ENCODE data around the gene PPP3CA. TPM values are rescaled to one million over a fixed set of nuclear protein-coding genes. Genes with fewer than 3 reads are reported as not detected.

The PPP3CA gene
- total and polyA plus RNA-seq, 2 donors from 2014 or later = 6.9 to 31.5 TPM

DNA sequence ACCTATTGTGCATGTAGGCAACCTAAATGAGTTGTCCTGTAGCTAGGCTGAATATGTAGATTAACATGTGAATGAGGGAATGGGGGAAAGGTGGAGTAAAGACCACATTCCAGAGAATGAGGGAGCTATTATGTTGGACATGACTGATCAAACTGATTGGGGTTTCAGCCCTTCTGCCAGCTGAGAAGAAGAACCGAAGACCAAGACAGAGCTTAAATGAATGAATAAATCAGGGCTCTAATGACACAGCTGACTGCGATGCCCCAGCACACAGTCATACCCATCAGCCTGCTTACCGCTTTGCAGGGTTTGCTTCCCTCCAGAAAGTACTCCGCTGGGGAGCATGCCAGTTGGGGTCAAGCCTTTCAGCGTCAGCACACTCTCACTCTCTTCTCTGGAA, 315.4 kb downstream of the PPP3CA start:
- H3K9ac ChIP-seq (ENCODE audit: low read length in 3 of 3) = no peak overlapping the region
- peaks cover 0 to 3% (median 3%) of the 10 kb centered on the region in 3 donors for H3K36me3 ChIP-seq (ENCODE audit: control insufficient read depth in 2 of 3, insufficient read depth in 3 of 3, low read length in 3 of 3)
- no peaks in the 10 kb centered on the region for H3K27me3 ChIP-seq (ENCODE audit: control insufficient read depth, insufficient read depth, low read length)
- TF ChIP-seq, protein P1, sequence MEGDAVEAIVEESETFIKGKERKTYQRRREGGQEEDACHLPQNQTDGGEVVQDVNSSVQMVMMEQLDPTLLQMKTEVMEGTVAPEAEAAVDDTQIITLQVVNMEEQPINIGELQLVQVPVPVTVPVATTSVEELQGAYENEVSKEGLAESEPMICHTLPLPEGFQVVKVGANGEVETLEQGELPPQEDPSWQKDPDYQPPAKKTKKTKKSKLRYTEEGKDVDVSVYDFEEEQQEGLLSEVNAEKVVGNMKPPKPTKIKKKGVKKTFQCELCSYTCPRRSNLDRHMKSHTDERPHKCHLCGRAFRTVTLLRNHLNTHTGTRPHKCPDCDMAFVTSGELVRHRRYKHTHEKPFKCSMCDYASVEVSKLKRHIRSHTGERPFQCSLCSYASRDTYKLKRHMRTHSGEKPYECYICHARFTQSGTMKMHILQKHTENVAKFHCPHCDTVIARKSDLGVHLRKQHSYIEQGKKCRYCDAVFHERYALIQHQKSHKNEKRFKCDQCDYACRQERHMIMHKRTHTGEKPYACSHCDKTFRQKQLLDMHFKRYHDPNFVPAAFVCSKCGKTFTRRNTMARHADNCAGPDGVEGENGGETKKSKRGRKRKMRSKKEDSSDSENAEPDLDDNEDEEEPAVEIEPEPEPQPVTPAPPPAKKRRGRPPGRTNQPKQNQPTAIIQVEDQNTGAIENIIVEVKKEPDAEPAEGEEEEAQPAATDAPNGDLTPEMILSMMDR (IDR thresholded peaks at IDR 0.05; ENCODE audit: borderline replicate concordance, extremely low read depth, insufficient read depth) = no peak
- H3K27ac ChIP-seq (ENCODE audit: low read depth in 2 of 2, low read length in 2 of 2) = no peak overlapping the region
- no peak for FAIRE-seq
- no peaks in the 10 kb centered on the region for H3K9me3 ChIP-seq (ENCODE audit: control insufficient read depth in 2 of 3, insufficient read depth in 1 of 3, low read length in 3 of 3)
- no peaks in the 10 kb centered on the region for H3K4me1 ChIP-seq (ENCODE audit: control insufficient read depth in 2 of 3, insufficient read depth in 2 of 3, low read depth in 1 of 3, low read length in 3 of 3)
- DNase-seq = no peak
- no peak overlapping the region for H3K4me3 ChIP-seq (ENCODE audit: low read length in 3 of 3)
- intact Hi-C loops (cut with DNase I) = no loop called here

DNA sequence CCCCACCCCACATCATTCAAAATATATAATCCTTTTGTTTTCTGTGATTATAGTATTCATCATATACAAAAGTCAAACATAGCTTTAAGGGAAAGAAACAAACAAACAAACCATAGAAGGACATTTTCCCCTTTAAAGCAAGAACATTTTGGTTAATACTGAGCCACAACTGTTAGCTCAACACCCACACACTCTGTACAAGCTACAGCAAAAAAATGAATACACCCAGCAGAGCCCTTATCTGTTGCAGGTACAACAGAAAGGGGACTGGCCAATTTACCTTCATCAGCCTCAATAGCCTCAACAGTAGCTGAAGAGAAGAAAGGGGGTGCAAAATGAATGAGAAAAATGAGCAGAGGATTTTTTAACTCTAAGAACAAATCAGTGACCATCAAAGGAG, 318.4 kb downstream of the PPP3CA start:
- TF ChIP-seq, protein P1 (IDR thresholded peaks at IDR 0.05; ENCODE audit: borderline replicate concordance, extremely low read depth, insufficient read depth) = no peak
- no peaks in the 10 kb centered on the region for H3K27me3 ChIP-seq (ENCODE audit: control insufficient read depth, insufficient read depth, low read length)
- FAIRE-seq (no peak), DNase-seq (no peak)
- H3K9ac ChIP-seq (ENCODE audit: low read length in 3 of 3) = no peak overlapping the region
- H3K27ac ChIP-seq (ENCODE audit: low read depth in 2 of 2, low read length in 2 of 2) = no peak overlapping the region
- intact Hi-C loops (cut with DNase I) = no loop called here
- no peaks in the 10 kb centered on the region for H3K9me3 ChIP-seq (ENCODE audit: control insufficient read depth in 2 of 3, insufficient read depth in 1 of 3, low read length in 3 of 3)
- peaks cover 0 to 3% (median 3%) of the 10 kb centered on the region in 3 donors for H3K36me3 ChIP-seq (ENCODE audit: control insufficient read depth in 2 of 3, insufficient read depth in 3 of 3, low read length in 3 of 3)
- no peaks in the 10 kb centered on the region for H3K4me1 ChIP-seq (ENCODE audit: control insufficient read depth in 2 of 3, insufficient read depth in 2 of 3, low read depth in 1 of 3, low read length in 3 of 3)
- H3K4me3 ChIP-seq (ENCODE audit: low read length in 3 of 3) = no peak overlapping the region

DNA sequence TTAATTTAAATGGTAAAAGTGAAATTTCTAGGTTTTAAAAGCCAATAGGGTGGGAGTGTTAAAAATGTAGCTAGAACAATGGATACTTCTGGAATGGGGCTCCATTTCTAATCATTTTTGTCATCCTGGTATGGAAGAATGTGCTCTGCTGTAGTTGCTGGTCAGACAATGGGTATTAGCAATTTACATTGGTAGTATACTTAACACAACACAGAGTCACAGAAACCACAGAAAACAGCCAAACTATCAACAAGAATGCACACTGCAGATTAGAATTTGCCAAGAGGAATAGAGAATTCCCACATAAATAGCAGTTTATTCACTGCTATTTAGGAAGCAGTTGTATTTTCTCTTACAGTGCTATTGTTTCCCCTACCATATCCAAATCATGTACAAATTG, 319.6 kb downstream of the PPP3CA start:
- Histone ChIP-seq H3K27me3 (ENCODE audit: control insufficient read depth, insufficient read depth, low read length) (no peaks in the 10 kb centered on the region), H3K4me3 (ENCODE audit: low read length in 3 of 3) (no peak overlapping the region), H3K27ac (ENCODE audit: low read depth in 2 of 2, low read length in 2 of 2) (no peak overlapping the region), H3K9ac (ENCODE audit: low read length in 3 of 3) (no peak overlapping the region), H3K4me1 (ENCODE audit: control insufficient read depth in 2 of 3, insufficient read depth in 2 of 3, low read depth in 1 of 3, low read length in 3 of 3) (no peaks in the 10 kb centered on the region), H3K36me3 (ENCODE audit: control insufficient read depth in 2 of 3, insufficient read depth in 3 of 3, low read length in 3 of 3) (peaks cover 0 to 3% (median 3%) of the 10 kb centered on the region in 3 donors), H3K9me3 (ENCODE audit: control insufficient read depth in 2 of 3, insufficient read depth in 1 of 3, low read length in 3 of 3) (no peaks in the 10 kb centered on the region)
- DNase-seq (no peak), FAIRE-seq (no peak)
- intact Hi-C loops (cut with DNase I) = no loop called here
- TF ChIP-seq, protein P1 (IDR thresholded peaks at IDR 0.05; ENCODE audit: borderline replicate concordance, extremely low read depth, insufficient read depth) = no peak

DNA sequence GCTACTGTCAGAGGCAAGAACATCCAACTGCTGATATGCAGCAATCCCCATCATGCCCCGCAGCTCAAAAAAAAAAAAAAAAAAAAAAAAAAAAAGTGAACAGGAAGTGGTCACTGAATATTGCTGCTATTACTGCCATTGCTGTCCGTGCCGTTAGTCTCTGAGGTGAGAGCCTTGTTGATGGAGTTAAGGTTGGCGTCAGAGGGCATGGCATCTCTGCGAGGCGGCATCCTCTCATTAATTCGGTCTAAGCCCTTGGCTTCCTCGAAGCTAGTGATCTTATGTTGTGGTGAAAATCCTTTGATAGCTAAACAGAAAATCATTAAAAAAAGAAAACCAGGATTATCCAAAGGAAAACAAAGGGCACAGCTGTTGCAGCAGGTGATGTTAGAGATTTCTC, 321.6 kb downstream of the PPP3CA start:
- no peak overlapping the region for H3K27ac ChIP-seq (ENCODE audit: low read depth in 2 of 2, low read length in 2 of 2)
- TF ChIP-seq, protein P1 (IDR thresholded peaks at IDR 0.05; ENCODE audit: borderline replicate concordance, extremely low read depth, insufficient read depth) = no peak
- DNase-seq = no peak
- H3K27me3 ChIP-seq (ENCODE audit: control insufficient read depth, insufficient read depth, low read length) = no peaks in the 10 kb centered on the region
- no peak for FAIRE-seq
- no peaks in the 10 kb centered on the region for H3K9me3 ChIP-seq (ENCODE audit: control insufficient read depth in 2 of 3, insufficient read depth in 1 of 3, low read length in 3 of 3)
- H3K36me3 ChIP-seq (ENCODE audit: control insufficient read depth in 2 of 3, insufficient read depth in 3 of 3, low read length in 3 of 3) = no peaks in the 10 kb centered on the region
- H3K9ac ChIP-seq (ENCODE audit: low read length in 3 of 3) = no peak overlapping the region
- H3K4me3 ChIP-seq (ENCODE audit: low read length in 3 of 3) = no peak overlapping the region
- intact Hi-C loops (cut with DNase I) = no loop called here
- H3K4me1 ChIP-seq (ENCODE audit: control insufficient read depth in 2 of 3, insufficient read depth in 2 of 3, low read depth in 1 of 3, low read length in 3 of 3) = peaks cover 0 to 1% (median 0%) of the 10 kb centered on the region in 3 donors
